H1 (cell line): ENCODE measurements around the gene HMCN2. TPM values are rescaled to one million over a fixed set of nuclear protein-coding genes. Genes with fewer than 3 reads are reported as not detected.

Source experiments
- CTCF ChIA-PET: fragments of 300-600 bp; sonication (Branson Sonifier 250); formaldehyde crosslinking; loops from one replicate; lab custom pipeline; 2021; ENCODE audit not compliant: partially characterized antibody; lab: Charles Lee
- POLR2A ChIA-PET: fragments of 300-600 bp; sonication (Branson Sonifier 250); formaldehyde crosslinking; loops from one replicate; lab custom pipeline; 2021; ENCODE audit warnings: inconsistent platforms; ENCODE audit not compliant: partially characterized antibody; lab: Charles Lee
- DNase-seq, 2 experiments: peaks; one replicate each; pipeline versions ENCODE4 v3.0.0 to v3.0.0-alpha.2; 2010 to 2022; ENCODE audit warnings: low spot score in 2 of 2, low read depth in 1 of 2, mixed read lengths in 1 of 2
- FAIRE-seq: peaks from 2 replicates; lab custom pipeline; 2011; peaks lifted over from hg19 to GRCh38; lab: Jason Lieb, UNC
- H2AFZ ChIP-seq: 2 replicates; pipeline ENCODE4 v1.8.1; 2012; ENCODE audit warnings: low read length, inconsistent platforms
- H2AK5ac ChIP-seq: 2 replicates; pipeline ENCODE4 v1.6.1; 2013; ENCODE audit warnings: low read depth, low read length
- H2BK120ac ChIP-seq: replicated peaks from 2 replicates; pipeline ENCODE3; 2013; ENCODE audit warnings: low read depth, low read length, inconsistent platforms
- H2BK12ac ChIP-seq: 2 replicates; pipeline ENCODE4 v1.6.1; 2013; ENCODE audit warnings: low read depth, low read length
- H2BK15ac ChIP-seq: 2 replicates; pipeline ENCODE4 v1.6.1; 2013; ENCODE audit warnings: low read length
- H2BK20ac ChIP-seq: 2 replicates; pipeline ENCODE4 v1.6.1; 2013; ENCODE audit warnings: low read length
- H2BK5ac ChIP-seq: 2 replicates; pipeline ENCODE4 v1.6.1; 2013; ENCODE audit warnings: low read depth, low read length
- H3K14ac ChIP-seq: 2 replicates; pipeline ENCODE4 v1.6.1; 2013; ENCODE audit warnings: inconsistent platforms; ENCODE audit not compliant: insufficient read length
- H3K18ac ChIP-seq: 2 replicates; pipeline ENCODE4 v1.6.1; 2013; ENCODE audit warnings: low read length; ENCODE audit errors: extremely low read depth
- H3K23ac ChIP-seq: 2 replicates; pipeline ENCODE4 v1.6.1; 2013; ENCODE audit warnings: inconsistent platforms; ENCODE audit not compliant: insufficient read length
- H3K23me2 ChIP-seq: 2 replicates; pipeline ENCODE4 v1.6.1; 2013; ENCODE audit warnings: low read depth, low read length
- H3K27ac ChIP-seq: 2 replicates; pipeline ENCODE4 v1.6.1; 2011; ENCODE audit warnings: low read depth, low read length, inconsistent platforms
- H3K27me3 ChIP-seq, 4 experiments: replicated peaks in 1 of 4; 1 replicate in 1 of 4; 2 replicates in 3 of 4; pipeline versions ENCODE4 v1.6.1 to v1.8.1; 2011 to 2013; ENCODE audit warnings: low read length in 3 of 4, mild to moderate bottlenecking in 3 of 4, inconsistent platforms in 2 of 4, mixed read lengths in 2 of 4, moderate library complexity in 1 of 4; ENCODE audit not compliant: control insufficient read depth in 3 of 4, insufficient read depth in 3 of 4; ENCODE audit errors: extremely low read depth in 1 of 4
- H3K36me3 ChIP-seq, 4 experiments: 2 replicates each; pipeline versions ENCODE4 v1.6.1 to v1.8.1; 2011 to 2013; ENCODE audit warnings: mild to moderate bottlenecking in 4 of 4, low read length in 3 of 4, moderate library complexity in 2 of 4, control low read depth in 1 of 4, inconsistent platforms in 1 of 4; ENCODE audit not compliant: insufficient read depth in 4 of 4, control insufficient read depth in 2 of 4
- H3K4ac ChIP-seq: replicated peaks from 2 replicates; pipeline ENCODE3; 2013; ENCODE audit warnings: low read length, low read depth, mixed read lengths, inconsistent platforms; ENCODE audit not compliant: insufficient read length
- H3K4me1 ChIP-seq, 4 experiments: replicated peaks in 1 of 4; 1 replicate in 1 of 4; 2 replicates in 3 of 4; pipeline versions ENCODE4 v1.6.1 to v1.8.1; 2011 to 2013; ENCODE audit warnings: low read length in 3 of 4, inconsistent platforms in 2 of 4, mixed read lengths in 1 of 4; ENCODE audit not compliant: insufficient read depth in 4 of 4, control insufficient read depth in 3 of 4
- H3K4me2 ChIP-seq, 2 experiments: 2 replicates each; pipeline versions ENCODE4 v1.6.1 to v1.8.1; 2011 to 2013; ENCODE audit warnings: low read depth in 2 of 2, low read length in 2 of 2, control low read depth in 1 of 2, inconsistent platforms in 1 of 2, mild to moderate bottlenecking in 1 of 2; ENCODE audit not compliant: insufficient read depth in 1 of 2
- H3K4me3 ChIP-seq, 4 experiments: fragments of 200-600, 300-600 bp in 1 of 4; sonication (generic), shearing (Covaris generic), sonication (Bioruptor Twin) in 1 of 4; 2 replicates each; pipeline versions ENCODE4 v1.5.1 to v1.8.1; 2011 to 2016; ENCODE audit warnings: low read length in 4 of 4, low read depth in 3 of 4, control low read depth in 2 of 4, inconsistent platforms in 2 of 4, mild to moderate bottlenecking in 2 of 4, mixed read lengths in 1 of 4, moderate library complexity in 1 of 4; ENCODE audit not compliant: insufficient read depth in 2 of 4; ENCODE audit errors: extremely low read depth in 1 of 4
- H3K56ac ChIP-seq: replicated peaks from 2 replicates; pipeline ENCODE3; 2013; ENCODE audit warnings: low read depth, mild to moderate bottlenecking, mixed read lengths, low read length, inconsistent platforms; ENCODE audit not compliant: insufficient read length
- H3K79me1 ChIP-seq: 2 replicates; pipeline ENCODE4 v1.6.1; 2013; ENCODE audit warnings: low read depth, low read length, control low read depth
- H3K79me2 ChIP-seq, 2 experiments: 2 replicates each; pipeline versions ENCODE4 v1.6.1 to v1.8.1; 2012 to 2013; ENCODE audit warnings: low read length in 2 of 2, mild to moderate bottlenecking in 2 of 2, inconsistent platforms in 1 of 2; ENCODE audit not compliant: insufficient read depth in 2 of 2, control insufficient read depth in 1 of 2
- H3K9ac ChIP-seq, 4 experiments: replicated peaks in 1 of 4; 1 replicate in 1 of 4; 2 replicates in 3 of 4; pipeline versions ENCODE4 v1.6.1 to v1.8.1; 2011 to 2013; ENCODE audit warnings: low read depth in 3 of 4, low read length in 3 of 4, control low read depth in 2 of 4, mild to moderate bottlenecking in 2 of 4, moderate library complexity in 2 of 4, inconsistent platforms in 1 of 4; ENCODE audit errors: extremely low read depth in 1 of 4
- H3K9me3 ChIP-seq, 2 experiments: 2 replicates each; pipeline versions ENCODE4 v1.6.1 to v1.8.1; 2012 to 2013; ENCODE audit warnings: mild to moderate bottlenecking in 2 of 2, moderate library complexity in 2 of 2, control low read depth in 1 of 2, inconsistent platforms in 1 of 2, low read depth in 1 of 2, low read length in 1 of 2, mixed read lengths in 1 of 2; ENCODE audit not compliant: insufficient read depth in 2 of 2
- H4K20me1 ChIP-seq, 2 experiments: replicated peaks in 1 of 2; 2 replicates each; pipeline versions ENCODE3 to v1.8.1; 2011 to 2013; ENCODE audit warnings: inconsistent platforms in 2 of 2, low read length in 2 of 2, mild to moderate bottlenecking in 1 of 2; ENCODE audit not compliant: insufficient read depth in 2 of 2, control insufficient read depth in 1 of 2
- H4K5ac ChIP-seq: 2 replicates; pipeline ENCODE4 v1.6.1; 2013; ENCODE audit warnings: low read length, low read depth, mixed read lengths, inconsistent platforms; ENCODE audit not compliant: insufficient read length
- H4K8ac ChIP-seq: 2 replicates; pipeline ENCODE4 v1.8.0; 2013; ENCODE audit warnings: mild to moderate bottlenecking, moderate library complexity, low read length, inconsistent platforms; ENCODE audit not compliant: insufficient read depth; ENCODE audit errors: extremely low read depth
- H4K91ac ChIP-seq: replicated peaks from 2 replicates; pipeline ENCODE3; 2013; ENCODE audit warnings: low read length, mixed read lengths, inconsistent platforms; ENCODE audit not compliant: insufficient read length
- CHD1 ChIP-seq: IDR thresholded peaks from 2 replicates; pipeline ENCODE4 v1.6.1; 2012; ENCODE audit warnings: low read depth, low read length, improper control_type of control experiment
- CTCF ChIP-seq, 3 experiments: IDR thresholded peaks; 1 replicate in 2 of 3; 2 replicates in 1 of 3; pipeline versions ENCODE4 v1.5.1 to v1.6.1; 2011; ENCODE audit warnings: low read length in 3 of 3, mild to moderate bottlenecking in 3 of 3, inconsistent platforms in 2 of 3, low read depth in 1 of 3, moderate library complexity in 1 of 3; ENCODE audit not compliant: insufficient read depth in 1 of 3; ENCODE audit errors: control extremely low read depth in 1 of 3
- FOSL1 ChIP-seq: IDR thresholded peaks from 2 replicates; pipeline ENCODE4 v1.6.1; 2011; ENCODE audit warnings: mild to moderate bottlenecking, low read depth, low read length, moderate library complexity; ENCODE audit not compliant: insufficient read depth
- GTF2F1 ChIP-seq: IDR thresholded peaks from 2 replicates; pipeline ENCODE4 v1.6.1; 2012; ENCODE audit warnings: low read depth, low read length, improper control_type of control experiment, borderline replicate concordance
- KDM5A ChIP-seq: fragments of 200-600 bp; IDR thresholded peaks from 2 replicates; pipeline ENCODE4 v1.7.1; 2012; ENCODE audit warnings: mild to moderate bottlenecking, low read length, inconsistent platforms, mixed read lengths
- POLR2AphosphoS5 ChIP-seq: IDR thresholded peaks from 2 replicates; pipeline ENCODE4 v1.6.1; 2011; ENCODE audit warnings: low read depth, low read length
- RXRA ChIP-seq: IDR thresholded peaks from 2 replicates; pipeline ENCODE4 v1.6.1; 2011; ENCODE audit warnings: low read depth, mild to moderate bottlenecking, low read length, moderate library complexity; ENCODE audit not compliant: insufficient read depth
- SAP30 ChIP-seq: fragments of 300-600 bp; sonication (generic); IDR thresholded peaks from 2 replicates; pipeline ENCODE4 v1.7.1; 2012; ENCODE audit warnings: low read length, moderate library complexity, mild to moderate bottlenecking, inconsistent platforms; ENCODE audit not compliant: insufficient read depth, insufficient replicate concordance
- SRF ChIP-seq: IDR thresholded peaks from 2 replicates; pipeline ENCODE4 v1.6.1; 2011; ENCODE audit warnings: mild to moderate bottlenecking, low read depth, low read length, moderate library complexity
- WGBS, 2 experiments: shearing (Covaris generic) in 1 of 2; methylation state at CpG; one replicate each; pipeline versions ENCODE4 v1.1.6 to v1.1.7; 2013 to 2015; ENCODE audit warnings: low lambda C conversion rate in 2 of 2, mixed read lengths in 2 of 2, inconsistent platforms in 1 of 2, low coverage in 1 of 2, missing lambda C conversion rate in 1 of 2; ENCODE audit not compliant: insufficient replicate concordance in 2 of 2, insufficient coverage in 1 of 2, insufficient read length in 1 of 2; ENCODE audit errors: extremely low coverage in 1 of 2, missing lambda C conversion rate in 1 of 2; 5-methylcytosine and 5-hydroxymethylcytosine counted together
- polyA plus RNA-seq, 7 experiments: library from polyadenylated mRNA; depleted of rRNA in 3 of 7; stranded (reverse) in 5 of 7; unstranded in 2 of 7; fragments of >200 nt in 5 of 7; fragments of 200-250 nt in 2 of 7; gene quantifications; 1 replicate in 5 of 7; 2 replicates in 1 of 7; 4 replicates in 1 of 7; pipeline versions ENCODE4 v1.2.1 to v1.2.3, GENCODE V29; 2011 to 2013; ENCODE audit warnings: missing spikeins in 2 of 7, mixed read lengths in 2 of 7
- total RNA-seq: library from RNA; stranded (reverse); fragmentation: NEBNext Ultra II Directional; extraction: Animal tissue kit (Norgen Biotek cat#: 25700); gene quantifications from 2 replicates; pipeline ENCODE4 v1.2.1, GENCODE V29; 2021

HMCN2 gene
- total and polyA plus RNA-seq, 2 of the 8 experiments (the other 6 are each of a cell fraction or from before 2014, with no cell fraction given) = 5.0 to 9.1 TPM

DNA sequence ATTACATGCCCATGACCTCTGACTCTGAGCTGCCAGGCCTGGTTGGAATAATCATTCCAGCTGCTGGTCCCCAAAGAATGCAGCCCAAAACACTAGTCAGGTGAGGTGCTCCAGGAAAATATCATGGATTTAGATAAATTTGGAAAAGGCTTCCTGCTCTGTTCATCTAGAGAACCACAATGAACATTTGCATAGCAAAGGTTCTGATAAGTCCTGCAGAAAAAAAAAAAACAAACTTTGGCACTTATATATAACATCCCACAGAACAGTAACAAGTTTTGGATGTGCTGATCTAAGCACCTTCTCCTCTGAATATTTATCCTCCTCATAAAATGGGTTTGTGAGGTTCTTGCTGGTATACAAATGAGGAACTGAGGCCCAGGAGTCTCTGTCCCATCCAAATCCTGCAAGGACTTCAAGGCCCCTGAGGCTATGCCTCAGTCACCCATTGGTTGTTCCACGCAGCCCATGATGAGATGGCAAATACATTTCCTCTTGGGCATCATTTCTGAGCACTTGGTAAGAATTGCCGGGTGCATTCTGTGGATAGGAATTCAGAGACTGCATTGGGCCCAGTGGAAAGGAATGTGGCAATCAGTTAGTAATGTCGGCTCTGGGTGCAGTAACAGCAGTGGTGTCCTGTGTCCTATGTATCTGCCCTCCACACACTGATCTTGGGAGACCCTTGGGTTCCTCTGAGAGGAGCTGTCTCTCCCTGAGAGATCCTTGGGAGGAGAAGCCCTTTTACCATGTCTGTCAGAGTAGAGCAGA, 105.8 kb downstream of the HMCN2 start:
- Histone ChIP-seq H3K36me3 (0 out of 8 replicates have a peak, but pooled peaks cover 0 to 5% (median 0%) of the 10 kb centered on the region in 4 experiments), H4K5ac (no peak overlapping the region), H3K18ac (no peak overlapping the region), H3K4ac (no peak overlapping the region), H3K23me2 (peaks cover 8% of the 10 kb centered on the region; the same call in 1 of the 2 replicates), H3K4me2 (no peak overlapping the region), H3K4me1 (peaks cover 0 to 3% (median 0%) of the 10 kb centered on the region in 4 experiments; a peak in 1 of 7 replicates), H3K9ac (no peak overlapping the region), H3K14ac (no peak overlapping the region), H3K79me2 (no peaks in the 10 kb centered on the region), H3K79me1 (no peaks in the 10 kb centered on the region), H4K8ac (peak overlapping the region; percentile 12; the same call in 1 of the 2 replicates), H2BK120ac (no peak overlapping the region), H2BK20ac (no peak overlapping the region), H3K23ac (no peak overlapping the region), H3K27ac (no peak overlapping the region), H4K20me1 (peaks cover 0 to 3% of the 10 kb centered on the region in 2 experiments), H2BK15ac (no peak overlapping the region), H3K4me3 (no peak overlapping the region), H2AFZ (no peak overlapping the region), H2AK5ac (no peak overlapping the region), H3K9me3 (no peaks in the 10 kb centered on the region), H3K56ac (no peak overlapping the region), H3K27me3 (no peaks in the 10 kb centered on the region), H4K91ac (no peak overlapping the region), H2BK5ac (no peak overlapping the region), H2BK12ac (no peak overlapping the region)
- ChIA-PET POLR2A (interaction anchor here (0.6 to 1.1 kb wide), 2 partner anchors 11 to 16 kb away, joined by 3 read pairs; no protein-coding TSS in a partner anchor), CTCF (interaction anchor here (1.1 to 1.8 kb wide), 4 partner anchors 12 to 62 kb away, joined by 3 to 4 read pairs (median 4); no protein-coding TSS in a partner anchor)
- DNase-seq (no peak), FAIRE-seq (no peak)
- 94% methylated on average over 3 of the region's 3 CpGs; no CpG with 5 or more reads in 1 of the 2 experiments for WGBS, 2 experiments
- TF ChIP-seq SAP30 = no peak
- no peak for TF ChIP-seq SRF
- no peak for TF ChIP-seq RXRA
- no peak for TF ChIP-seq CTCF (IDR thresholded peaks at IDR 0.05; ENCODE audit: control extremely low read depth in 1 of 3, insufficient read depth in 1 of 3, low read depth in 1 of 3, low read length in 3 of 3)
- TF ChIP-seq GTF2F1 = no peak
- TF ChIP-seq FOSL1 = no peak
- TF ChIP-seq POLR2AphosphoS5 = no peak
- no peak for TF ChIP-seq CHD1
- TF ChIP-seq KDM5A = no peak
